Naive thymus-derived CD4-positive, alpha-beta T cell (primary cell): ENCODE results near the gene GBE1. TPM values are rescaled to one million over a fixed set of nuclear protein-coding genes. Genes with fewer than 3 reads are reported as not detected.

Experiments
- ATAC-seq: fragments of 150-1000 bp; cut with Tn5 transposase; 2 replicates; pipeline ENCODE4 v1.10.0; 2021; ENCODE audit warnings: mild to moderate bottlenecking, moderate library complexity
- CTCF ChIA-PET: fragments of 350-600 bp; sonication (Branson Sonifier 250); formaldehyde crosslinking; loops from one replicate; lab custom pipeline; 2021; ENCODE audit warnings: antibody characterized with exemption; lab: Charles Lee
- POLR2A ChIA-PET: fragments of 350-600 bp; sonication (Branson Sonifier 250); formaldehyde crosslinking; loops from one replicate; lab custom pipeline; 2021; ENCODE audit warnings: antibody characterized with exemption, inconsistent platforms; lab: Charles Lee
- DNase-seq, 9 donors: peaks; one replicate each; pipeline versions ENCODE4 v3.0.0 to v3.0.0-alpha.2; 2020 to 2022; ENCODE audit warnings: mixed read lengths in 1 of 9
- H3K27ac ChIP-seq: one replicate; pipeline ENCODE4 v1.7.0; 2013; ENCODE audit warnings: mild to moderate bottlenecking, low read depth, low read length, moderate library complexity
- H3K27me3 ChIP-seq, 2 donors: one replicate each; pipeline ENCODE4 v1.7.0; 2013; ENCODE audit warnings: low read length in 2 of 2, mild to moderate bottlenecking in 2 of 2, moderate library complexity in 2 of 2; ENCODE audit not compliant: control insufficient read depth in 2 of 2, insufficient read depth in 2 of 2
- H3K36me3 ChIP-seq, 3 experiments: 1 replicate in 2 of 3; 2 replicates in 1 of 3; pipeline ENCODE4 v1.7.0; 2013; ENCODE audit warnings: low read length in 3 of 3, mild to moderate bottlenecking in 3 of 3, moderate library complexity in 1 of 3; ENCODE audit not compliant: insufficient read depth in 3 of 3, control insufficient read depth in 2 of 3
- H3K4me1 ChIP-seq, 2 donors: one replicate each; pipeline ENCODE4 v1.7.0; 2013; ENCODE audit warnings: low read length in 2 of 2, mild to moderate bottlenecking in 2 of 2, moderate library complexity in 1 of 2; ENCODE audit not compliant: control insufficient read depth in 2 of 2, insufficient read depth in 2 of 2
- H3K4me3 ChIP-seq: 2 replicates; pipeline ENCODE4 v1.7.0; 2013; ENCODE audit warnings: mild to moderate bottlenecking, low read length
- H3K9me3 ChIP-seq, 3 experiments: 1 replicate in 2 of 3; 2 replicates in 1 of 3; pipeline ENCODE4 v1.7.0; 2013; ENCODE audit warnings: low read length in 3 of 3; ENCODE audit not compliant: control insufficient read depth in 2 of 3
- H3K27ac Mint-ChIP-seq, 9 donors: one replicate each; pipeline ENCODE4 v1.8.0; 2020 to 2022; ENCODE audit warnings: mixed read lengths in 9 of 9, mild to moderate bottlenecking in 8 of 9, moderate library complexity in 5 of 9, inconsistent platforms in 2 of 9
- H3K27me3 Mint-ChIP-seq, 5 donors: one replicate each; pipeline ENCODE4 v1.8.0; 2021 to 2022; ENCODE audit warnings: mixed read lengths in 5 of 5, mild to moderate bottlenecking in 1 of 5
- H3K36me3 Mint-ChIP-seq, 5 donors: one replicate each; pipeline ENCODE4 v1.8.0; 2020 to 2022; ENCODE audit warnings: mixed read lengths in 5 of 5, mild to moderate bottlenecking in 3 of 5, inconsistent platforms in 1 of 5
- H3K4me1 Mint-ChIP-seq, 7 donors: one replicate each; pipeline ENCODE4 v1.8.0; 2020 to 2022; ENCODE audit warnings: mixed read lengths in 7 of 7, mild to moderate bottlenecking in 3 of 7, inconsistent platforms in 1 of 7
- H3K4me3 Mint-ChIP-seq, 10 donors: one replicate each; pipeline ENCODE4 v1.8.0; 2020 to 2022; ENCODE audit warnings: mild to moderate bottlenecking in 10 of 10, mixed read lengths in 10 of 10, moderate library complexity in 6 of 10, inconsistent platforms in 2 of 10
- H3K9me3 Mint-ChIP-seq, 11 donors: one replicate each; pipeline ENCODE4 v1.8.0; 2020 to 2022; ENCODE audit warnings: mixed read lengths in 11 of 11, mild to moderate bottlenecking in 4 of 11, inconsistent platforms in 1 of 11, moderate library complexity in 1 of 11
- intact Hi-C, 2 donors: fragments of 100-400 bp; cut with micrococcal nuclease; formaldehyde crosslinking; loops; one replicate each; pipeline ENCODE4 v1.15.1; 2023
- polyA plus RNA-seq, 2 donors: library from polyadenylated mRNA; unstranded; fragments of 300-500 nt; fragmentation: Illumina TruSeq; gene quantifications; one replicate each; pipeline ENCODE4 v1.2.3, GENCODE V29; 2021
- total RNA-seq, 6 experiments: library from RNA in 5 of 6; stranded (reverse) in 5 of 6; gene quantifications; 1 replicate in 5 of 6; 2 replicates in 1 of 6; pipeline ENCODE4 v1.2.3 and lab custom pipeline; 2021 to 2026

The GBE1 gene
- total and polyA plus RNA-seq, 7 experiments from 2014 or later = 6.5 to 33.2 (median 8.3) TPM

DNA sequence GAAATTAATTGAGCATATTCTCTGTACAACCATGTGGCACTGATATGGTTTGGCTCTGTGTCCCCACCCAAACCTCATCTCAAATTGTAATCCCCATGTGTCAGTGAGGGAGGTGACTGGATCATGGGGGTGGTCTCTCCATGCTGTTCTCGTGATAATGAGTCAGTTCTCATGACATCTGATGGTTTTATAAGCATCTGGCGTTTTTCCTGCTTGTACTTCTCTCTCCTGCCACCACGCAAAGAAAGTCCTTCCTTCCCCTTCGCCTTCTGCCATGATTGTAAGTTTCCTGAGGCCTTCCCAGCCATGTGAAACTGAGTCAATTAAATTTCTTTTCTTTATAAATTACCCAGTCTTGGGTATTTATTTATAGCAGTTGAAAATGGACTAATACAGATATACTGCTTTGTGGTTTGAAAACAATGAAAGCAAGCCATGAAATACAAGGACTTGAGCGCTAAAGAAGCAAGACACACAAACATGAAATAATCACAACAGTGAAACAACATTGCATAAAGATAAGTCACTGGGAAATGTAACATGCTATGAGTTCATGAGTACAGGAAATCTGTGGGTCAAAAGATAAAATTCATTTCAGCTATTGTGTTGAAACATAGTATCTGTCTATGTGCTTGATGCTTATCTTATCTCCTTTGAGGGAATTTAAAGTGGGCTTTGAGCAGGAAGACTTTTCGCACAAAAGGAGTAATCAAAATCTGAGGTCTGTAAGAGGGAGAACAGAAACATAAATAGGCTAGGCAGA is 288.7 kb downstream of the GBE1 start:
- Mint-ChIP-seq H3K27me3 (peaks cover 0 to 5% (median 4%) of the 10 kb centered on the region in 5 donors), H3K4me1 (peaks cover 0 to 1% (median 0%) of the 10 kb centered on the region in 7 donors), H3K36me3 (no peaks in the 10 kb centered on the region), H3K9me3 (peaks cover 0 to 2% (median 0%) of the 10 kb centered on the region in 11 donors), H3K4me3 (no peak overlapping the region), H3K27ac (no peak overlapping the region)
- Histone ChIP-seq H3K4me1 (no peaks in the 10 kb centered on the region), H3K27me3 (no peaks in the 10 kb centered on the region), H3K27ac (no peak overlapping the region), H3K9me3 (no peaks in the 10 kb centered on the region), H3K4me3 (no peak overlapping the region), H3K36me3 (no peaks in the 10 kb centered on the region)
- no peak for DNase-seq
- intact Hi-C loops = no loop called here
- peak; percentile 46 for ATAC-seq
- POLR2A ChIA-PET = no interaction called here
- CTCF ChIA-PET = no interaction called here

DNA sequence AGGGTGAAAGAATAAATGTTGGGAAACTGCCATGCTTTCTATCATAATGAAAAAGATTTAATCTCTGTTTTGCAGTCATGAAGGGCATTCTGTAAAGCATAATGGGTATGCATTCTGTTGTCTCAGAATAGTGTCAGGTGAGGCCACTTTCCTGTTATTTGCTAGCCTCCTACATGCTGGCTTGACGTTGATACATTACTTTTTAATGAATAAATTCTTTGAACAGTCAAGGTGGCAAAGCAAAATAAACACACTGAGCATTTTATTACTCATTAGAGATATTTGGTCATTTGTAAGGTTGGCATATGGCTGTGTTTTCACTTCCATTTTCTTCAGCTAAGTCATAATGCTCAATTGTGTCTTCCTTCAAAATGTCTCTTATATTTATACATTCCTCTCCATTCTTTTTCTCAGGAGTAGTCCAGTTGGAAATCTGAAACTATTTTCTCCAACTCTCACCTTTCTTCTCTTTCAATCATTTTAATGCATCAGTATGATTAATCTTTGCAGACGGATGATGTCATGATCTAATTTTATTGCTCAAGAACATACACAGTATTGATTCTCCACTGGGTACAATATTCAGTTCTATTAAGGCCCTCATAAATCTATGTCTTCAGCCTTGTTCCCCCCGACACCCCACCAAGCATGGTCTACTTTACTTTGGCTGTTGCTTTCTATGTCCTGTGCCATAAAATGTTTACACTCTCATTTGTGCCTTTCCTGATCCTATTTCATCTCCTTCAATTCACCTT is 290.7 kb downstream of the GBE1 start:
- Mint-ChIP-seq H3K27me3 (peaks cover 0 to 5% (median 4%) of the 10 kb centered on the region in 5 donors), H3K9me3 (peaks cover 0 to 2% (median 0%) of the 10 kb centered on the region in 11 donors), H3K27ac (no peak overlapping the region), H3K36me3 (no peaks in the 10 kb centered on the region), H3K4me3 (no peak overlapping the region), H3K4me1 (peaks cover 0 to 1% (median 0%) of the 10 kb centered on the region in 7 donors)
- Histone ChIP-seq H3K9me3 (no peaks in the 10 kb centered on the region), H3K4me1 (no peaks in the 10 kb centered on the region), H3K4me3 (no peak overlapping the region), H3K27ac (no peak overlapping the region), H3K36me3 (no peaks in the 10 kb centered on the region), H3K27me3 (no peaks in the 10 kb centered on the region)
- no peak for ATAC-seq
- ChIA-PET CTCF (no interaction called here), POLR2A (no interaction called here)
- no peak for DNase-seq
- intact Hi-C loops = no loop called here

DNA sequence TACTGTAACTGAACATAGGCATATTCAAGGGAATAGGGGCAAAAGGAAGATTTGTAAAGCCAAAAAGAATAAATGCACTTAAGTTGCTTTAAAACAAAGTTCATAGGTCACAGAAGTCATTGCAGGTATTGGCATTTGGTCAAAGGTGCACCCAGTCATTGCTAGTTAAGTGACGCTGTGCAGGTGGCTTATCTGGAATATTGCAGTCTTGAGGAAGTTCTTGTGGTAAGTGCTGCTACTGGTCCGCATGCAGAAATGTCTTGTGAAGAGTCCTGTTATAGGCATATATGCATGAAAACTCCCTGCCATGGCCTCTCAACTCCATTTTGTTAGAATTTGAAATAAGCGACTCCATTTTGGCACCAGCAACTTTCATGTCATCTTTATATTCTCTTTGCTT is 293.1 kb downstream of the GBE1 start:
- ATAC-seq = no peak
- H3K36me3 Mint-ChIP-seq = no peaks in the 10 kb centered on the region
- Histone ChIP-seq H3K27me3 (no peaks in the 10 kb centered on the region), H3K36me3 (no peaks in the 10 kb centered on the region), H3K4me1 (no peaks in the 10 kb centered on the region), H3K27ac (no peak overlapping the region), H3K4me3 (no peak overlapping the region), H3K9me3 (no peaks in the 10 kb centered on the region)
- ChIA-PET POLR2A (no interaction called here), CTCF (no interaction called here)
- H3K27ac Mint-ChIP-seq = no peak overlapping the region
- peaks cover 0 to 1% (median 0%) of the 10 kb centered on the region in 11 donors for H3K9me3 Mint-ChIP-seq
- H3K4me1 Mint-ChIP-seq = peaks cover 0 to 1% (median 0%) of the 10 kb centered on the region in 7 donors
- no peak for DNase-seq
- peaks cover 0 to 9% (median 3%) of the 10 kb centered on the region in 5 donors for H3K27me3 Mint-ChIP-seq
- intact Hi-C loops = no loop called here
- H3K4me3 Mint-ChIP-seq = no peak overlapping the region

DNA sequence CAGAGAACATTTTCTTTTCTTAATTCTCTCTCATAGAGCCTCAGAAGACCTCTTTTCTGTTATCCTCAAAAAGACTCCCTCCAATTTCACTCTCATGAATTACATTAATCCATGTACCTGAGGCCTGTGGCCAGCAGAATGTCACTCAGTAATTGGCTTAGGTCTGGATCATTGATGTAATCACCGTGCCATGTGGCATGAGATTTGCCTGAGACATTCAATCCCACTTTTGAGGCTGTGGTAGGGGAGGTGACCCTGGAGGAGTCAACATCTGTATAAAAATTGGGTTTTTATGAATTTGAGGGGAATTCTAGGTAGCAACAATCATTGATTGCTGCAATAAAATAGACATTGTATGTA is 295.3 kb downstream of the GBE1 start:
- H3K4me3 Mint-ChIP-seq = no peak overlapping the region
- no peak overlapping the region for H3K27ac Mint-ChIP-seq
- H3K27me3 Mint-ChIP-seq = peaks cover 0 to 9% (median 0%) of the 10 kb centered on the region in 5 donors
- no peaks in the 10 kb centered on the region for H3K36me3 Mint-ChIP-seq
- Histone ChIP-seq H3K9me3 (no peaks in the 10 kb centered on the region), H3K27me3 (no peaks in the 10 kb centered on the region), H3K27ac (no peak overlapping the region), H3K4me1 (no peaks in the 10 kb centered on the region), H3K4me3 (no peak overlapping the region), H3K36me3 (no peaks in the 10 kb centered on the region)
- peaks cover 0 to 2% (median 0%) of the 10 kb centered on the region in 11 donors for H3K9me3 Mint-ChIP-seq
- intact Hi-C loops = no loop called here
- CTCF ChIA-PET = no interaction called here
- DNase-seq (no peak), ATAC-seq (no peak)
- peaks cover 0 to 1% (median 0%) of the 10 kb centered on the region in 7 donors for H3K4me1 Mint-ChIP-seq
- POLR2A ChIA-PET = no interaction called here

DNA sequence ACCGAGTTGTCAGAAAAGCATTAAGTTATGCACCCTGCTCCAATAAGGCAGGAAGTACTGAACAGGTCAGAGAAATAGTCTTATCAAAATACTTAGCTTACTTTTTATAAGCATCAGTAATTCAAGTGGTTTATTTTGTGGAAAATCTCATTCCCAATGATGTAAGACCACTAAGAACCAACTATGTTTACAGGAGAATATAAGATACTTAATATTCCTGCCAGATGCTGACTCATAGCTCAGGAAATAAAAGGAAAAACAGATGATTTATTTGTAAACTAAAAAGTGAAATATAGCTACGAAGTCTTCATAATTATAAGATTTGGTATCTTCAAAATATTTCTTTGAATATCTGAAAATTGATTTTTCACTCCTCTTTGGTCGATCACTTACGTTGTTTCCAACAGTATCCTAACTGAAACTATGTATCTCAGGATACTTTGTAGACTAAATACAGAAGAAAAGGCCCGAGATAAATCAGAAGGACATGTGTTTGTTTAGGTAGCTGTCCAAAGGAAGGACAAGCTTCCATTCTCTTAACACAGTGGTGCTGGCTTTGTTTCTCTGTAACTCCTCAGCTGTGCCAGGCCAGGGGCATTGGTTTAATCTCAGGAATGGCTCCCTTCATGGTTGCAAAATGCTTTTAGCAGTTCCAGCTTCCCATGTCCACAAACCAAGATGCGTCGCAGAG is 295.8 kb downstream of the GBE1 start:
- intact Hi-C loops = no loop called here
- peaks cover 0 to 1% (median 0%) of the 10 kb centered on the region in 7 donors for H3K4me1 Mint-ChIP-seq
- no peaks in the 10 kb centered on the region for H3K36me3 ChIP-seq
- H3K9me3 ChIP-seq = no peaks in the 10 kb centered on the region
- H3K27me3 Mint-ChIP-seq = peaks cover 0 to 5% (median 0%) of the 10 kb centered on the region in 5 donors
- CTCF ChIA-PET = no interaction called here
- H3K4me1 ChIP-seq = no peaks in the 10 kb centered on the region
- no peak overlapping the region for H3K27ac Mint-ChIP-seq
- H3K36me3 Mint-ChIP-seq = no peaks in the 10 kb centered on the region
- H3K9me3 Mint-ChIP-seq = peaks cover 0 to 2% (median 0%) of the 10 kb centered on the region in 11 donors
- H3K4me3 ChIP-seq = no peak overlapping the region
- no peak overlapping the region for H3K4me3 Mint-ChIP-seq
- DNase-seq = no peak
- H3K27me3 ChIP-seq = no peaks in the 10 kb centered on the region
- no peak for ATAC-seq
- POLR2A ChIA-PET = no interaction called here
- no peak overlapping the region for H3K27ac ChIP-seq

DNA sequence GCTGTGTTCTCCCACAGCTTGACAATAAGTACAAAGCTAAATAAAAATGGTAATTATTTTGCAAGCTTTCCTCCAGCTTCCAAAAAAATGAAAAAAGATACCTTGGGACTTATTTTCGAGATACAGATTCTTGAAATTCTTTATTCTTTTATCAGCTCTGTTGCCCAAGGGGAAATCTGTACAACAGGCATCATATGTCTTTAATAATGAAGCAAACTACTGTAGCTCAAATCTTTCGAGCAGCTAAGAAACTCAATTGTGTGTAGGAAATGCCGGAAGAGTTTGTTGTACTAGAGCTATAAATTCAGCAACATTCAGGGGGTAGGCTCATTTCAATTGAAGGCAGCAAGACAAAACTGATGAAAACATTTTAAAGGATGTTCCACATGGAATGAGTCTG is 297.7 kb downstream of the GBE1 start:
- Mint-ChIP-seq H3K9me3 (peaks cover 0 to 2% (median 0%) of the 10 kb centered on the region in 11 donors), H3K36me3 (no peaks in the 10 kb centered on the region), H3K4me1 (no peaks in the 10 kb centered on the region), H3K27ac (no peak overlapping the region), H3K4me3 (no peak overlapping the region), H3K27me3 (peaks cover 0 to 5% (median 0%) of the 10 kb centered on the region in 5 donors)
- H3K4me1 ChIP-seq = no peaks in the 10 kb centered on the region
- no peak overlapping the region for H3K4me3 ChIP-seq
- no peak for DNase-seq
- no peak overlapping the region for H3K27ac ChIP-seq
- intact Hi-C loops = no loop called here
- no peak for ATAC-seq
- no peaks in the 10 kb centered on the region for H3K9me3 ChIP-seq
- POLR2A ChIA-PET = interaction anchor here (0.7 kb wide), 1 partner anchor 1983 kb away, joined by 3 read pairs; no protein-coding TSS in a partner anchor
- no peaks in the 10 kb centered on the region for H3K27me3 ChIP-seq
- CTCF ChIA-PET = no interaction called here
- no peaks in the 10 kb centered on the region for H3K36me3 ChIP-seq
